ENCODE results near the gene DCDC2C. TPM values are rescaled to one million over a fixed set of nuclear protein-coding genes. Genes with fewer than 3 reads are reported as not detected.

DCDC2C gene
- total RNA-seq, 2 donors from 2014 or later: not detected

- Mint-ChIP-seq H3K36me3 (ENCODE audit: low read depth) (no peaks in the 10 kb centered on the region), H3K27me3 (ENCODE audit: insufficient read depth) (peaks cover 28% of the 10 kb centered on the region), H3K9me3 (peaks cover 10% of the 10 kb centered on the region), H3K27ac (no peak overlapping the region), H3K4me1 (peaks cover 7% of the 10 kb centered on the region), H3K4me3 (no peak overlapping the region)
- DNase-seq: no peak
- 80 to 85% methylated on average over 1 to 5 of the region's 5 CpGs for WGBS, 2 experiments (ENCODE audit: insufficient coverage in 1 of 2, insufficient read length in 1 of 2)
- no peak overlapping the region for H3K4me3 ChIP-seq (ENCODE audit: low read length)
- H3K27me3 ChIP-seq (ENCODE audit: control insufficient read depth, insufficient read depth, low read length, poor library complexity, severe bottlenecking): peaks cover 20% of the 10 kb centered on the region
- no peaks in the 10 kb centered on the region for H3K4me1 ChIP-seq (ENCODE audit: control insufficient read depth, insufficient read depth, low read length)
- H3K27ac ChIP-seq (ENCODE audit: low read depth, low read length): no peak overlapping the region
- no peak overlapping the region for H3K9ac ChIP-seq (ENCODE audit: extremely low read depth, low read length, poor library complexity, severe bottlenecking)
- no peaks in the 10 kb centered on the region for H3K9me3 ChIP-seq (ENCODE audit: control insufficient read depth, low read length)
- no peaks in the 10 kb centered on the region for H3K36me3 ChIP-seq (ENCODE audit: control insufficient read depth, insufficient read depth, low read length)
- TF ChIP-seq CTCF (conservative IDR thresholded peaks at IDR 0.05): no peak
Observed at GRCh38 chr2:3706892-3707291, 3.5 kb downstream of the DCDC2C start.

- no peak overlapping the region for H3K4me3 Mint-ChIP-seq
- no peak for TF ChIP-seq CTCF (conservative IDR thresholded peaks at IDR 0.05)
- no peaks in the 10 kb centered on the region for H3K4me1 ChIP-seq (ENCODE audit: control insufficient read depth, insufficient read depth, low read length)
- no peaks in the 10 kb centered on the region for H3K36me3 ChIP-seq (ENCODE audit: control insufficient read depth, insufficient read depth, low read length)
- no peak overlapping the region for H3K27ac Mint-ChIP-seq
- no peak overlapping the region for H3K9ac ChIP-seq (ENCODE audit: extremely low read depth, low read length, poor library complexity, severe bottlenecking)
- H3K4me3 ChIP-seq (ENCODE audit: low read length): no peak overlapping the region
- peaks cover 7% of the 10 kb centered on the region for H3K9me3 Mint-ChIP-seq
- H3K27ac ChIP-seq (ENCODE audit: low read depth, low read length): no peak overlapping the region
- peaks cover 4% of the 10 kb centered on the region for H3K27me3 ChIP-seq (ENCODE audit: control insufficient read depth, insufficient read depth, low read length, poor library complexity, severe bottlenecking)
- no peak for DNase-seq
- H3K36me3 Mint-ChIP-seq (ENCODE audit: low read depth): no peaks in the 10 kb centered on the region
- H3K4me1 Mint-ChIP-seq: peaks cover 4% of the 10 kb centered on the region
- H3K9me3 ChIP-seq (ENCODE audit: control insufficient read depth, low read length): no peaks in the 10 kb centered on the region
- 83 to 88% methylated on average over 4 of the region's 4 CpGs for WGBS, 2 experiments (ENCODE audit: insufficient coverage in 1 of 2, insufficient read length in 1 of 2)
- peaks cover 13% of the 10 kb centered on the region for H3K27me3 Mint-ChIP-seq (ENCODE audit: insufficient read depth)
Observed at GRCh38 chr2:3708576-3708975, 5.2 kb downstream of the DCDC2C start.

- Mint-ChIP-seq H3K9me3 (peaks cover 7% of the 10 kb centered on the region), H3K27me3 (ENCODE audit: insufficient read depth) (peaks cover 11% of the 10 kb centered on the region)
Observed at GRCh38 chr2:3709225-3709624, 5.8 kb downstream of the DCDC2C start.

More at GRCh38 chr2:3709225-3709624, 5.8 kb downstream of the DCDC2C start:
- H3K4me1 ChIP-seq (ENCODE audit: control insufficient read depth, insufficient read depth, low read length): no peaks in the 10 kb centered on the region
- Mint-ChIP-seq H3K4me1 (peaks cover 4% of the 10 kb centered on the region), H3K36me3 (ENCODE audit: low read depth) (no peaks in the 10 kb centered on the region), H3K27ac (no peak overlapping the region), H3K4me3 (no peak overlapping the region)
- WGBS, 2 experiments (ENCODE audit: insufficient coverage in 1 of 2, insufficient read length in 1 of 2): 90 to 93% methylated on average over 3 to 6 of the region's 6 CpGs
- no peak overlapping the region for H3K9ac ChIP-seq (ENCODE audit: extremely low read depth, low read length, poor library complexity, severe bottlenecking)
- no peaks in the 10 kb centered on the region for H3K36me3 ChIP-seq (ENCODE audit: control insufficient read depth, insufficient read depth, low read length)
- no peaks in the 10 kb centered on the region for H3K27me3 ChIP-seq (ENCODE audit: control insufficient read depth, insufficient read depth, low read length, poor library complexity, severe bottlenecking)
- no peak overlapping the region for H3K27ac ChIP-seq (ENCODE audit: low read depth, low read length)
- no peak for TF ChIP-seq CTCF (conservative IDR thresholded peaks at IDR 0.05)
- no peak for DNase-seq
- H3K4me3 ChIP-seq (ENCODE audit: low read length): no peak overlapping the region
- no peaks in the 10 kb centered on the region for H3K9me3 ChIP-seq (ENCODE audit: control insufficient read depth, low read length)
